ENCODE data around the gene VMP1. TPM values are rescaled to one million over a fixed set of nuclear protein-coding genes. Genes with fewer than 3 reads are reported as not detected.

The VMP1 gene
- total RNA-seq, 1 donor from 2014 or later = 176 TPM

GRCh38 chr17:59884861-59885260 is 177.4 kb downstream of the VMP1 start:
- ChIA-PET CTCF (no interaction called here), POLR2A (no interaction called here)
- DNase-seq (no peak), ATAC-seq (ENCODE audit: low read depth) (no peak)
- no peaks in the 10 kb centered on the region for H3K27me3 Mint-ChIP-seq
- H3K36me3 Mint-ChIP-seq (ENCODE audit: low read depth) = peaks cover 55% of the 10 kb centered on the region
- H3K4me1 Mint-ChIP-seq = peaks cover 6% of the 10 kb centered on the region
- no peaks in the 10 kb centered on the region for H3K9me3 Mint-ChIP-seq
- TF ChIP-seq CTCF (IDR thresholded peaks at IDR 0.05) = no peak
- intact Hi-C loops (cut with micrococcal nuclease) = no loop called here
- H3K27ac Mint-ChIP-seq = no peak overlapping the region
- no peak overlapping the region for H3K4me3 Mint-ChIP-seq

GRCh38 chr17:59888145-59888750 is 180.8 kb downstream of the VMP1 start:
- Mint-ChIP-seq H3K36me3 (ENCODE audit: low read depth) (peaks cover 52% of the 10 kb centered on the region), H3K4me3 (no peak overlapping the region), H3K27me3 (no peaks in the 10 kb centered on the region), H3K27ac (no peak overlapping the region), H3K9me3 (no peaks in the 10 kb centered on the region), H3K4me1 (peaks cover 26% of the 10 kb centered on the region)
- DNase-seq = no peak
- ChIA-PET CTCF (no interaction called here), POLR2A (no interaction called here)
- TF ChIP-seq CTCF (IDR thresholded peaks at IDR 0.05) = no peak
- no peak for ATAC-seq (ENCODE audit: low read depth)
- intact Hi-C loops (cut with micrococcal nuclease) = no loop called here

GRCh38 chr17:59890720-59891119 is 183.3 kb downstream of the VMP1 start:
- no peak for TF ChIP-seq CTCF (IDR thresholded peaks at IDR 0.05)
- Mint-ChIP-seq H3K4me1 (peaks cover 42% of the 10 kb centered on the region), H3K27me3 (no peaks in the 10 kb centered on the region), H3K27ac (no peak overlapping the region), H3K36me3 (ENCODE audit: low read depth) (peaks cover 42% of the 10 kb centered on the region), H3K9me3 (no peaks in the 10 kb centered on the region), H3K4me3 (peak overlapping the region; percentile 45)
- intact Hi-C loops (cut with micrococcal nuclease) = loop anchor here (5.0 kb wide), 1 partner anchor 712 kb away; the partner anchor contains the start of gene PPM1D
- DNase-seq (no peak), ATAC-seq (ENCODE audit: low read depth) (no peak)
- POLR2A ChIA-PET = no interaction called here
- CTCF ChIA-PET = interaction anchor here (1.3 kb wide), 1 partner anchor 137 kb away, joined by 4 read pairs; no protein-coding TSS in a partner anchor

Other genes with a start within 250 kb of the VMP1 start
- gene DHX40, start 142.0 kb upstream of the VMP1 start, total RNA-seq = 19.1 and 22.6 TPM in 2 replicates
- 148 and 189 TPM in 2 replicates for gene CLTC, start 87.8 kb upstream of the VMP1 start, total RNA-seq
- gene PTRH2, start 224 bp upstream of the VMP1 start, total RNA-seq = 27.0 and 29.9 TPM in 2 replicates
- 10.5 and 15.1 TPM in 2 replicates for gene TUBD1, start 185.3 kb downstream of the VMP1 start, total RNA-seq
- gene RPS6KB1, start 185.5 kb downstream of the VMP1 start, total RNA-seq = 57.7 and 63.0 TPM in 2 replicates